GM12878 (cell line): ENCODE data around the gene KCNN1.
"Not testable (repeated sequence)": the region's sequence is repeated elsewhere in the genome, so short reads cannot be mapped to it uniquely, and the experiment has no call there.

Experiments
- CHD1 ChIP-seq: IDR thresholded peaks from 2 replicates; pipeline ENCODE4 v1.6.1; 2012; ENCODE audit warnings: low read depth, low read length, improper control_type of control experiment
- RAD21 ChIP-seq: IDR thresholded peaks from 2 replicates; pipeline ENCODE4 v1.6.1; 2011; ENCODE audit warnings: mild to moderate bottlenecking, low read depth, low read length, moderate library complexity; ENCODE audit not compliant: insufficient read depth
- SUZ12 ChIP-seq: fragments of 200-600 bp; sonication (generic); IDR thresholded peaks from one replicate; pipeline ENCODE4 v1.6.1; 2018; ENCODE audit warnings: antibody characterized with exemption, mild to moderate bottlenecking; ENCODE audit not compliant: unreplicated experiment
- TF ChIP-seq, protein P1 (sequence below): IDR thresholded peaks from 2 replicates; pipeline ENCODE4 v1.6.1; 2012; ENCODE audit warnings: mild to moderate bottlenecking, low read depth, low read length
- TF ChIP-seq, protein P2 (sequence below), 3 experiments: IDR thresholded peaks in 2 of 3; conservative IDR thresholded peaks in 1 of 3; 2 replicates each; pipeline ENCODE4 v1.5.1; 2011; ENCODE audit warnings: low read depth in 3 of 3, low read length in 3 of 3, mild to moderate bottlenecking in 3 of 3, control low read depth in 2 of 3, moderate library complexity in 2 of 3, inconsistent platforms in 1 of 3, mixed read lengths in 1 of 3; ENCODE audit not compliant: control insufficient read depth in 2 of 3, insufficient read depth in 1 of 3; ENCODE audit errors: extremely low read depth in 1 of 3
- TF ChIP-seq, protein P3 (sequence below): IDR thresholded peaks from 2 replicates; pipeline ENCODE4 v1.6.1; 2011; ENCODE audit warnings: borderline replicate concordance, low read depth, mild to moderate bottlenecking, moderate library complexity, mixed read lengths, low read length; ENCODE audit not compliant: insufficient read depth; ENCODE audit errors: extremely low read length

DNA sequence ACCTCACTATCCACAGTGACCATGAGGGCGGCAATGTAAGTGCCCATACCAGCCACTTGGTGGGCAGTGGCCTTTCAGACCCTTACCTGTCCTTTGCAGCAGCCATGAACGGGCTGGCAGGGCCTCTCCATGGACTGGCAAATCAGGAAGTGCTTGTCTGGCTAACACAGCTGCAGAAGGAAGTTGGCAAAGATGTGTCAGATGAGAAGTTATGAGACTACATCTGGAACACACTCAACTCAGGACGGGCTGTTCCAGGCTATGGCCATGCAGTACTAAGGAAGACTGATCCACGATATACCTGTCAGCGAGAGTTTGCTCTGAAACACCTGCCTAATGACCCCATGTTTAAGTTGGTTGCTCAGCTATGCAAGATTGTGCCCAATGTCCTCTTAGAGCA is 64.5 kb downstream of the KCNN1 start:
- TF ChIP-seq SUZ12, CHD1, RAD21: not testable (repeated sequence)
- TF ChIP-seq, protein P1, sequence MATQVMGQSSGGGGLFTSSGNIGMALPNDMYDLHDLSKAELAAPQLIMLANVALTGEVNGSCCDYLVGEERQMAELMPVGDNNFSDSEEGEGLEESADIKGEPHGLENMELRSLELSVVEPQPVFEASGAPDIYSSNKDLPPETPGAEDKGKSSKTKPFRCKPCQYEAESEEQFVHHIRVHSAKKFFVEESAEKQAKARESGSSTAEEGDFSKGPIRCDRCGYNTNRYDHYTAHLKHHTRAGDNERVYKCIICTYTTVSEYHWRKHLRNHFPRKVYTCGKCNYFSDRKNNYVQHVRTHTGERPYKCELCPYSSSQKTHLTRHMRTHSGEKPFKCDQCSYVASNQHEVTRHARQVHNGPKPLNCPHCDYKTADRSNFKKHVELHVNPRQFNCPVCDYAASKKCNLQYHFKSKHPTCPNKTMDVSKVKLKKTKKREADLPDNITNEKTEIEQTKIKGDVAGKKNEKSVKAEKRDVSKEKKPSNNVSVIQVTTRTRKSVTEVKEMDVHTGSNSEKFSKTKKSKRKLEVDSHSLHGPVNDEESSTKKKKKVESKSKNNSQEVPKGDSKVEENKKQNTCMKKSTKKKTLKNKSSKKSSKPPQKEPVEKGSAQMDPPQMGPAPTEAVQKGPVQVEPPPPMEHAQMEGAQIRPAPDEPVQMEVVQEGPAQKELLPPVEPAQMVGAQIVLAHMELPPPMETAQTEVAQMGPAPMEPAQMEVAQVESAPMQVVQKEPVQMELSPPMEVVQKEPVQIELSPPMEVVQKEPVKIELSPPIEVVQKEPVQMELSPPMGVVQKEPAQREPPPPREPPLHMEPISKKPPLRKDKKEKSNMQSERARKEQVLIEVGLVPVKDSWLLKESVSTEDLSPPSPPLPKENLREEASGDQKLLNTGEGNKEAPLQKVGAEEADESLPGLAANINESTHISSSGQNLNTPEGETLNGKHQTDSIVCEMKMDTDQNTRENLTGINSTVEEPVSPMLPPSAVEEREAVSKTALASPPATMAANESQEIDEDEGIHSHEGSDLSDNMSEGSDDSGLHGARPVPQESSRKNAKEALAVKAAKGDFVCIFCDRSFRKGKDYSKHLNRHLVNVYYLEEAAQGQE: not testable (repeated sequence)
- TF ChIP-seq, protein P2, sequence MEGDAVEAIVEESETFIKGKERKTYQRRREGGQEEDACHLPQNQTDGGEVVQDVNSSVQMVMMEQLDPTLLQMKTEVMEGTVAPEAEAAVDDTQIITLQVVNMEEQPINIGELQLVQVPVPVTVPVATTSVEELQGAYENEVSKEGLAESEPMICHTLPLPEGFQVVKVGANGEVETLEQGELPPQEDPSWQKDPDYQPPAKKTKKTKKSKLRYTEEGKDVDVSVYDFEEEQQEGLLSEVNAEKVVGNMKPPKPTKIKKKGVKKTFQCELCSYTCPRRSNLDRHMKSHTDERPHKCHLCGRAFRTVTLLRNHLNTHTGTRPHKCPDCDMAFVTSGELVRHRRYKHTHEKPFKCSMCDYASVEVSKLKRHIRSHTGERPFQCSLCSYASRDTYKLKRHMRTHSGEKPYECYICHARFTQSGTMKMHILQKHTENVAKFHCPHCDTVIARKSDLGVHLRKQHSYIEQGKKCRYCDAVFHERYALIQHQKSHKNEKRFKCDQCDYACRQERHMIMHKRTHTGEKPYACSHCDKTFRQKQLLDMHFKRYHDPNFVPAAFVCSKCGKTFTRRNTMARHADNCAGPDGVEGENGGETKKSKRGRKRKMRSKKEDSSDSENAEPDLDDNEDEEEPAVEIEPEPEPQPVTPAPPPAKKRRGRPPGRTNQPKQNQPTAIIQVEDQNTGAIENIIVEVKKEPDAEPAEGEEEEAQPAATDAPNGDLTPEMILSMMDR (IDR thresholded peaks at IDR 0.05 in 2 of 3, conservative IDR thresholded peaks at IDR 0.05 in 1 of 3; ENCODE audit: control insufficient read depth in 2 of 3, extremely low read depth in 1 of 3, insufficient read depth in 1 of 3, low read depth in 3 of 3, low read length in 3 of 3): not testable (repeated sequence)
- TF ChIP-seq, protein P3, sequence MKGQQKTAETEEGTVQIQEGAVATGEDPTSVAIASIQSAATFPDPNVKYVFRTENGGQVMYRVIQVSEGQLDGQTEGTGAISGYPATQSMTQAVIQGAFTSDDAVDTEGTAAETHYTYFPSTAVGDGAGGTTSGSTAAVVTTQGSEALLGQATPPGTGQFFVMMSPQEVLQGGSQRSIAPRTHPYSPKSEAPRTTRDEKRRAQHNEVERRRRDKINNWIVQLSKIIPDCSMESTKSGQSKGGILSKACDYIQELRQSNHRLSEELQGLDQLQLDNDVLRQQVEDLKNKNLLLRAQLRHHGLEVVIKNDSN: not testable (repeated sequence)
